22Rv1 (cell line): Measurements from ENCODE around the gene WTIP.

Experiments used
- CTCF ChIP-seq: fragments of 450-650 bp; IDR thresholded peaks from 2 replicates; pipeline ENCODE4 v1.5.1; 2017; ENCODE audit warnings: mild to moderate bottlenecking
- ZFX ChIP-seq: fragments of 450-650 bp; IDR thresholded peaks from 2 replicates; pipeline ENCODE4 v1.6.1; 2017; ENCODE audit warnings: antibody characterized with exemption, borderline replicate concordance

DNA sequence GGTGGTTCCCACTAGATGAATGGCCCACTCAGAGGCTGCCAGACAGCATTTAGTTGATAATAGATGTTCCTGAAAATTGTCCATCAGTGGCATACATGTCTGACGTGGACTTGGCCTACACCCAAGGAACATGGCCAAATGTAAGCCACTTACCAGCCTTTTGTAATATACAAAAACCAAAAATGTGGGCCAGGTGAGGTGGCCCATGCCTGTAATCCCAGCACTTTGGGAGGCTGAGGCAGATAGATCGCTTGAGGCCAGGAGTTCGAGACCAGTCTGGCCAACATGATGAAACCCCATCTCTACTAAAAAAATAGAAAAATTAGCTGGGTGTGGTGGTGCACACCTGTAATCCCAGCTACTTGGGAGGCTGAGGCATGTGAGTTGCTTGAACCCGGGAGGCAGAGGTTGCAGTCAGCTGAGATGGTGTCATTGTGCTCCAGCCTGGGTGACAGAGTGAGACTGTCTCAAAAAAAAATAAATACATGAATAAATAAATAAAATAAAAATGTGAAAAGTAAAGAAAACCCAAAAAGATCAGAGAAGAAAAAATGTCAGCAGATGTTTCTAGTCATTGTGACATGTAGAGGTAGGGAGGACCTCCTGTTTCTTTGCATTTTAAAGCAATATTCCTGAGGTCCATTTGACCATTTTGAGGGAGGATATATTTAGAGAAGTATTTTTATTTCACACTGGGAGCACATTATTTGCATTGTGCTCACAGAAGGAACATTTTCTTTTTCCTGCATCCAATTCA lies 7.1 kb upstream of the WTIP start:
- TF ChIP-seq CTCF (no peak), ZFX (no peak)
